Hepatocyte (in vitro differentiated cells): ENCODE data around the gene HSD17B1. TPM values are rescaled to one million over a fixed set of nuclear protein-coding genes. Genes with fewer than 3 reads are reported as not detected.

Source experiments
- DNase-seq: peaks from one replicate; pipeline ENCODE4 v3.0.0-alpha.2; 2016; ENCODE audit warnings: low spot score
- H2AFZ ChIP-seq: fragments of 200-600 bp; sonication (generic); 2 replicates; pipeline ENCODE4 v1.6.0; 2016; ENCODE audit warnings: antibody characterized with exemption, mild to moderate bottlenecking
- H3K27ac ChIP-seq: fragments of 200-600 bp; sonication (generic); 2 replicates; pipeline ENCODE4 v1.5.1; 2016; ENCODE audit warnings: mild to moderate bottlenecking
- H3K27me3 ChIP-seq: fragments of 200-600 bp; sonication (generic); 2 replicates; pipeline ENCODE4 v1.6.1; 2016
- H3K36me3 ChIP-seq: fragments of 200-600 bp; sonication (generic); replicated peaks from 2 replicates; pipeline ENCODE4 v1.5.1; 2016; ENCODE audit warnings: low read depth; ENCODE audit not compliant: insufficient read depth
- H3K4me1 ChIP-seq: fragments of 200-600 bp; sonication (generic); 2 replicates; pipeline ENCODE4 v1.5.1; 2016; ENCODE audit warnings: mild to moderate bottlenecking, moderate library complexity; ENCODE audit not compliant: insufficient read depth
- H3K4me2 ChIP-seq: fragments of 200-600 bp; sonication (generic); 2 replicates; pipeline ENCODE4 v1.6.0; 2016
- H3K4me3 ChIP-seq: fragments of 200-600 bp; sonication (generic); 2 replicates; pipeline ENCODE4 v1.5.1; 2016; ENCODE audit warnings: mild to moderate bottlenecking
- H3K79me2 ChIP-seq: fragments of 200-600 bp; sonication (generic); 2 replicates; pipeline ENCODE4 v1.6.0; 2017; ENCODE audit warnings: mild to moderate bottlenecking
- H3K9me2 ChIP-seq: fragments of 200-600 bp; sonication (generic); replicated peaks from 2 replicates; pipeline ENCODE4 v1.6.0; 2017; ENCODE audit warnings: mild to moderate bottlenecking; ENCODE audit not compliant: insufficient read depth
- H3K9me3 ChIP-seq: fragments of 200-600 bp; sonication (generic); 2 replicates; pipeline ENCODE4 v1.5.1; 2016; ENCODE audit warnings: low read depth, mild to moderate bottlenecking
- H4K20me1 ChIP-seq: fragments of 200-600 bp; sonication (generic); 2 replicates; pipeline ENCODE4 v1.6.0; 2016; ENCODE audit warnings: mild to moderate bottlenecking; ENCODE audit not compliant: insufficient read depth, poor library complexity, severe bottlenecking
- CTCF ChIP-seq: fragments of 200-600 bp; sonication (generic); IDR thresholded peaks from 2 replicates; pipeline ENCODE4 v1.5.1; 2016; ENCODE audit warnings: antibody characterized with exemption, mild to moderate bottlenecking; ENCODE audit not compliant: poor library complexity
- EZH2 ChIP-seq: fragments of 200-600 bp; sonication (generic); IDR thresholded peaks from 2 replicates; pipeline ENCODE4 v1.6.1; 2016; ENCODE audit warnings: antibody characterized with exemption, mild to moderate bottlenecking, borderline replicate concordance
- EZH2phosphoT487 ChIP-seq: fragments of 200-600 bp; sonication (generic); IDR thresholded peaks from one replicate; pipeline ENCODE4 v1.6.1; 2018; ENCODE audit warnings: antibody characterized with exemption, mild to moderate bottlenecking, low read depth, moderate library complexity; ENCODE audit not compliant: unreplicated experiment, severe bottlenecking
- WGBS: methylation state at CpG from one replicate; pipeline ENCODE4 v1.1.6; 2016; ENCODE audit warnings: low lambda C conversion rate; ENCODE audit errors: missing lambda C conversion rate; 5-methylcytosine and 5-hydroxymethylcytosine counted together
- polyA plus RNA-seq: library from polyadenylated mRNA; unstranded; fragments of >200 nt; fragmentation: Nextera tagmentation; extraction: Ambion mirVana; gene quantifications from 2 replicates; pipeline ENCODE4 v1.2.1, GENCODE V29; 2016
- total RNA-seq: library from RNA; depleted of rRNA; stranded (reverse); fragments of >200 nt; gene quantifications from 2 replicates; pipeline ENCODE4 v1.2.3, GENCODE V29; 2014

The HSD17B1 gene
- total and polyA plus RNA-seq, 2 experiments from 2014 or later = 2.7 to 6.6 TPM

GRCh38 chr17:42526031-42526444, 26.7 kb upstream of the HSD17B1 start:
- H3K9me2 ChIP-seq = no peaks in the 10 kb centered on the region
- H3K4me1 ChIP-seq = peaks cover 24% of the 10 kb centered on the region
- no peaks in the 10 kb centered on the region for H3K27me3 ChIP-seq
- H3K9me3 ChIP-seq = no peaks in the 10 kb centered on the region
- WGBS = 94% methylated on average over 6 of the region's 6 CpGs
- no peaks in the 10 kb centered on the region for H4K20me1 ChIP-seq
- H3K4me3 ChIP-seq = no peak overlapping the region
- H3K4me2 ChIP-seq = no peak overlapping the region
- H3K36me3 ChIP-seq = no peaks in the 10 kb centered on the region
- no peak for TF ChIP-seq CTCF
- TF ChIP-seq EZH2phosphoT487 = no peak
- TF ChIP-seq EZH2 = no peak
- no peak overlapping the region for H3K27ac ChIP-seq
- H2AFZ ChIP-seq = no peak overlapping the region
- no peak for DNase-seq
- H3K79me2 ChIP-seq = no peaks in the 10 kb centered on the region

- Histone ChIP-seq H3K9me2 (no peaks in the 10 kb centered on the region), H3K9me3 (no peaks in the 10 kb centered on the region), H2AFZ (no peak overlapping the region), H3K4me3 (no peak overlapping the region), H3K4me2 (no peak overlapping the region), H3K79me2 (no peaks in the 10 kb centered on the region), H3K36me3 (no peaks in the 10 kb centered on the region), H3K27ac (no peak overlapping the region), H3K27me3 (no peaks in the 10 kb centered on the region), H4K20me1 (no peaks in the 10 kb centered on the region), H3K4me1 (peaks cover 24% of the 10 kb centered on the region)
- no peak for DNase-seq
- no peak for TF ChIP-seq EZH2
- 89% methylated on average over 6 of the region's 6 CpGs for whole genome bisulfite sequencing
Observed at GRCh38 chr17:42527932-42528331, 24.8 kb upstream of the HSD17B1 start.

- Histone ChIP-seq H3K4me2 (no peak overlapping the region), H3K4me1 (peaks cover 24% of the 10 kb centered on the region)
- 59% methylated on average over 3 of the region's 3 CpGs for WGBS
Observed at GRCh38 chr17:42529061-42529460, 23.7 kb upstream of the HSD17B1 start.

GRCh38 chr17:42530952-42531454, 21.7 kb upstream of the HSD17B1 start:
- no peaks in the 10 kb centered on the region for H3K9me3 ChIP-seq
- no peaks in the 10 kb centered on the region for H4K20me1 ChIP-seq
- peak overlapping the region; percentile 79 for H3K4me2 ChIP-seq
- H3K27ac ChIP-seq = peak overlapping the region; percentile 54
- H3K27me3 ChIP-seq = no peaks in the 10 kb centered on the region
- H3K9me2 ChIP-seq = no peaks in the 10 kb centered on the region
- DNase-seq = no peak
- WGBS = 70% methylated on average over 2 of the region's 2 CpGs
- TF ChIP-seq CTCF (no peak), EZH2phosphoT487 (no peak), EZH2 (no peak)
- no peak overlapping the region for H2AFZ ChIP-seq
- H3K4me1 ChIP-seq = peaks cover 30% of the 10 kb centered on the region
- no peak overlapping the region for H3K4me3 ChIP-seq
- H3K36me3 ChIP-seq = no peaks in the 10 kb centered on the region
- H3K79me2 ChIP-seq = peaks cover 7% of the 10 kb centered on the region

More at GRCh38 chr17:42529061-42529460, 23.7 kb upstream of the HSD17B1 start:
- DNase-seq = no peak
- no peaks in the 10 kb centered on the region for H4K20me1 ChIP-seq
- H3K36me3 ChIP-seq = no peaks in the 10 kb centered on the region
- H3K79me2 ChIP-seq = peaks cover 3% of the 10 kb centered on the region
- no peak overlapping the region for H3K4me3 ChIP-seq
- H3K9me2 ChIP-seq = no peaks in the 10 kb centered on the region
- H2AFZ ChIP-seq = no peak overlapping the region
- H3K27me3 ChIP-seq = no peaks in the 10 kb centered on the region
- no peak overlapping the region for H3K27ac ChIP-seq
- H3K9me3 ChIP-seq = no peaks in the 10 kb centered on the region
- TF ChIP-seq CTCF = no peak
- no peak for TF ChIP-seq EZH2
- no peak for TF ChIP-seq EZH2phosphoT487
